H9 (cell line): ENCODE data around the gene CORO2B. TPM values are rescaled to one million over a fixed set of nuclear protein-coding genes. Genes with fewer than 3 reads are reported as not detected.

ENCODE experiments used
- DNase-seq: peaks from one replicate; pipeline ENCODE4 v3.0.0-alpha.2; 2017
- H2AFZ ChIP-seq: one replicate; pipeline ENCODE4 v1.6.1; 2013; ENCODE audit warnings: mild to moderate bottlenecking, low read length, control low read depth, moderate library complexity
- H2AK5ac ChIP-seq: 2 replicates; pipeline ENCODE4 v1.6.1; 2013; ENCODE audit warnings: low read length, control low read depth, mixed read lengths; ENCODE audit not compliant: insufficient read length
- H2BK120ac ChIP-seq: one replicate; pipeline ENCODE4 v1.6.1; 2013; ENCODE audit warnings: low read depth, mild to moderate bottlenecking, low read length, control low read depth, inconsistent platforms; ENCODE audit not compliant: poor library complexity, severe bottlenecking
- H2BK12ac ChIP-seq: 2 replicates; pipeline ENCODE4 v1.6.1; 2013; ENCODE audit warnings: low read length, control low read depth, mixed read lengths, low read depth; ENCODE audit not compliant: insufficient read length
- H2BK15ac ChIP-seq: 2 replicates; pipeline ENCODE4 v1.6.1; 2013; ENCODE audit warnings: low read depth, low read length, control low read depth
- H2BK20ac ChIP-seq: one replicate; pipeline ENCODE4 v1.6.1; 2013; ENCODE audit warnings: low read depth, mild to moderate bottlenecking, low read length, control low read depth, inconsistent platforms; ENCODE audit not compliant: poor library complexity, severe bottlenecking
- H2BK5ac ChIP-seq: 2 replicates; pipeline ENCODE4 v1.6.1; 2013; ENCODE audit warnings: low read length, control low read depth, mixed read lengths; ENCODE audit not compliant: insufficient read length
- H3K14ac ChIP-seq: 2 replicates; pipeline ENCODE4 v1.6.1; 2013; ENCODE audit warnings: low read length, control low read depth; ENCODE audit not compliant: insufficient read depth
- H3K18ac ChIP-seq: 2 replicates; pipeline ENCODE4 v1.6.1; 2013; ENCODE audit warnings: low read depth, mild to moderate bottlenecking, mixed read lengths, low read length, control low read depth; ENCODE audit not compliant: insufficient read length
- H3K23ac ChIP-seq: 2 replicates; pipeline ENCODE4 v1.6.1; 2013; ENCODE audit warnings: low read length, control low read depth, mixed read lengths, low read depth; ENCODE audit not compliant: insufficient read length
- H3K23me2 ChIP-seq: 2 replicates; pipeline ENCODE4 v1.6.1; 2013; ENCODE audit warnings: low read depth, mild to moderate bottlenecking, mixed read lengths, low read length, control low read depth; ENCODE audit not compliant: insufficient read length, poor library complexity, severe bottlenecking
- H3K27ac ChIP-seq: 2 replicates; pipeline ENCODE4 v1.5.1; 2013; ENCODE audit warnings: low read length, control low read depth, mixed read lengths, low read depth; ENCODE audit not compliant: insufficient read length
- H3K27me3 ChIP-seq: 2 replicates; pipeline ENCODE4 v1.6.1; 2013; ENCODE audit warnings: low read length, control low read depth, inconsistent platforms; ENCODE audit not compliant: insufficient read depth
- H3K4ac ChIP-seq: 2 replicates; pipeline ENCODE4 v1.6.1; 2013; ENCODE audit warnings: low read depth, mild to moderate bottlenecking, control low read depth, inconsistent platforms, low read length, moderate library complexity
- H3K4me1 ChIP-seq: 2 replicates; pipeline ENCODE4 v1.6.1; 2013; ENCODE audit warnings: low read length, control low read depth, inconsistent platforms; ENCODE audit not compliant: insufficient read depth
- H3K4me2 ChIP-seq: 2 replicates; pipeline ENCODE4 v1.6.1; 2013; ENCODE audit warnings: low read length, control low read depth, mixed read lengths; ENCODE audit not compliant: insufficient read length, insufficient read depth
- H3K56ac ChIP-seq: 2 replicates; pipeline ENCODE4 v1.6.1; 2013; ENCODE audit warnings: low read depth, mild to moderate bottlenecking, mixed read lengths, low read length, control low read depth; ENCODE audit not compliant: insufficient read length
- H3K79me1 ChIP-seq: 2 replicates; pipeline ENCODE4 v1.6.1; 2013; ENCODE audit warnings: low read depth, mild to moderate bottlenecking, moderate library complexity, low read length, control low read depth, inconsistent platforms; ENCODE audit not compliant: insufficient read depth, poor library complexity, severe bottlenecking
- H3K79me2 ChIP-seq: 2 replicates; pipeline ENCODE4 v1.6.1; 2013; ENCODE audit warnings: low read length, control low read depth, inconsistent platforms; ENCODE audit not compliant: insufficient read depth
- H3K9ac ChIP-seq: 2 replicates; pipeline ENCODE4 v1.6.1; 2013; ENCODE audit warnings: low read length, control low read depth, mixed read lengths; ENCODE audit not compliant: insufficient read length; ENCODE audit errors: extremely low read depth
- H3K9me3 ChIP-seq: one replicate; pipeline ENCODE4 v1.6.1; 2013; ENCODE audit warnings: low read depth, low read length, inconsistent platforms; ENCODE audit not compliant: control insufficient read depth
- H3T11ph ChIP-seq: one replicate; pipeline ENCODE4 v1.6.1; 2013; ENCODE audit warnings: mild to moderate bottlenecking, low read length, control low read depth, inconsistent platforms
- H4K20me1 ChIP-seq: one replicate; pipeline ENCODE4 v1.6.1; 2013; ENCODE audit not compliant: control insufficient read depth, insufficient read length, insufficient read depth
- H4K5ac ChIP-seq: 2 replicates; pipeline ENCODE4 v1.6.1; 2013; ENCODE audit warnings: low read depth, mild to moderate bottlenecking, mixed read lengths, low read length, control low read depth; ENCODE audit not compliant: insufficient read length
- H4K8ac ChIP-seq: replicated peaks from 2 replicates; pipeline ENCODE4 v1.6.1; 2013; ENCODE audit warnings: low read length, control low read depth, mixed read lengths, low read depth; ENCODE audit not compliant: insufficient read length
- H4K91ac ChIP-seq: 2 replicates; pipeline ENCODE4 v1.6.1; 2013; ENCODE audit warnings: low read depth, mild to moderate bottlenecking, moderate library complexity, mixed read lengths, low read length, control low read depth; ENCODE audit not compliant: insufficient read length
- H3K27ac Mint-ChIP-seq, 3 experiments: 2 replicates in 2 of 3; 3 replicates in 1 of 3; pipeline ENCODE4 v1.8.0; 2020 to 2021; ENCODE audit warnings: mixed read lengths in 3 of 3, mild to moderate bottlenecking in 1 of 3, moderate library complexity in 1 of 3
- H3K27me3 Mint-ChIP-seq: 2 replicates; pipeline ENCODE4 v1.8.0; 2021; ENCODE audit warnings: low read depth, mild to moderate bottlenecking, moderate library complexity, mixed read lengths
- H3K36me3 Mint-ChIP-seq, 3 experiments: 2 replicates in 2 of 3; 3 replicates in 1 of 3; pipeline ENCODE4 v1.8.0; 2020 to 2021; ENCODE audit warnings: low read depth in 3 of 3, mixed read lengths in 3 of 3; ENCODE audit not compliant: insufficient read depth in 1 of 3
- H3K4me1 Mint-ChIP-seq, 2 experiments: 2 replicates each; pipeline ENCODE4 v1.8.0; 2020; ENCODE audit warnings: mixed read lengths in 2 of 2
- H3K4me3 Mint-ChIP-seq, 2 experiments: 2 replicates in 1 of 2; 3 replicates in 1 of 2; pipeline ENCODE4 v1.8.0; 2020 to 2021; ENCODE audit warnings: mild to moderate bottlenecking in 2 of 2, mixed read lengths in 2 of 2, moderate library complexity in 1 of 2
- H3K9me3 Mint-ChIP-seq, 2 experiments: 2 replicates in 1 of 2; 3 replicates in 1 of 2; pipeline ENCODE4 v1.8.0; 2020; ENCODE audit warnings: mild to moderate bottlenecking in 2 of 2, mixed read lengths in 2 of 2, moderate library complexity in 1 of 2
- WGBS: extraction: QIAGEN DNeasy Blood & Tissue Kit; methylation state at CpG from one replicate; pipeline ENCODE4 v1.1.7; 2013; ENCODE audit warnings: missing lambda C conversion rate, low lambda C conversion rate, mixed read lengths; ENCODE audit not compliant: insufficient read length; ENCODE audit errors: extremely low coverage; 5-methylcytosine and 5-hydroxymethylcytosine counted together
- total RNA-seq: library from RNA; stranded (reverse); gene quantifications from 2 replicates; pipeline ENCODE4 v1.2.1, GENCODE V29; 2021
- TF ChIP-seq, protein P1 (sequence below): fragments of 200-600 bp; sonication (generic); conservative IDR thresholded peaks from 3 replicates; pipeline ENCODE4 v1.8.0; 2021; ENCODE audit warnings: antibody characterized with exemption, mild to moderate bottlenecking

Gene CORO2B
- total RNA-seq, 1 experiment from 2014 or later: 3.1 TPM

GRCh38 chr15:68634531-68634930 lies 55.7 kb downstream of the CORO2B start:
- Histone ChIP-seq H2AFZ (no peak overlapping the region), H3T11ph (no peak overlapping the region), H4K91ac (no peak overlapping the region), H4K20me1 (no peaks in the 10 kb centered on the region), H3K56ac (no peak overlapping the region), H2BK20ac (no peak overlapping the region), H2BK15ac (no peak overlapping the region), H4K8ac (no peak overlapping the region), H3K27me3 (no peaks in the 10 kb centered on the region), H3K4me1 (no peaks in the 10 kb centered on the region; the same call in 1 of the 2 replicates), H2AK5ac (no peak overlapping the region), H3K4me2 (no peak overlapping the region), H3K14ac (no peak overlapping the region), H2BK5ac (no peak overlapping the region), H3K23ac (no peak overlapping the region), H3K9ac (no peak overlapping the region), H3K27ac (no peak overlapping the region), H3K18ac (no peak overlapping the region), H2BK120ac (no peak overlapping the region), H2BK12ac (no peak overlapping the region), H3K79me1 (no peaks in the 10 kb centered on the region), H3K23me2 (no peaks in the 10 kb centered on the region), H3K4ac (no peak overlapping the region), H3K9me3 (no peaks in the 10 kb centered on the region), H4K5ac (no peak overlapping the region), H3K79me2 (no peaks in the 10 kb centered on the region)
- Mint-ChIP-seq H3K4me3 (no peak overlapping the region; a peak in 1 of 5 replicates), H3K9me3 (no peaks in the 10 kb centered on the region), H3K27me3 (no peaks in the 10 kb centered on the region; the same call in 1 of the 2 replicates), H3K4me1 (peaks cover 3 to 10% of the 10 kb centered on the region in 2 experiments), H3K36me3 (no peaks in the 10 kb centered on the region), H3K27ac (no peak overlapping the region)
- TF ChIP-seq, protein P1, sequence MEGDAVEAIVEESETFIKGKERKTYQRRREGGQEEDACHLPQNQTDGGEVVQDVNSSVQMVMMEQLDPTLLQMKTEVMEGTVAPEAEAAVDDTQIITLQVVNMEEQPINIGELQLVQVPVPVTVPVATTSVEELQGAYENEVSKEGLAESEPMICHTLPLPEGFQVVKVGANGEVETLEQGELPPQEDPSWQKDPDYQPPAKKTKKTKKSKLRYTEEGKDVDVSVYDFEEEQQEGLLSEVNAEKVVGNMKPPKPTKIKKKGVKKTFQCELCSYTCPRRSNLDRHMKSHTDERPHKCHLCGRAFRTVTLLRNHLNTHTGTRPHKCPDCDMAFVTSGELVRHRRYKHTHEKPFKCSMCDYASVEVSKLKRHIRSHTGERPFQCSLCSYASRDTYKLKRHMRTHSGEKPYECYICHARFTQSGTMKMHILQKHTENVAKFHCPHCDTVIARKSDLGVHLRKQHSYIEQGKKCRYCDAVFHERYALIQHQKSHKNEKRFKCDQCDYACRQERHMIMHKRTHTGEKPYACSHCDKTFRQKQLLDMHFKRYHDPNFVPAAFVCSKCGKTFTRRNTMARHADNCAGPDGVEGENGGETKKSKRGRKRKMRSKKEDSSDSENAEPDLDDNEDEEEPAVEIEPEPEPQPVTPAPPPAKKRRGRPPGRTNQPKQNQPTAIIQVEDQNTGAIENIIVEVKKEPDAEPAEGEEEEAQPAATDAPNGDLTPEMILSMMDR: no peak
- WGBS: no CpG with 5 or more reads among the region's 6 CpGs
- no peak for DNase-seq
